ENCODE data around the gene MGAT4C. TPM values are rescaled to one million over a fixed set of nuclear protein-coding genes. Genes with fewer than 3 reads are reported as not detected.

The MGAT4C gene
- total and polyA plus RNA-seq, 11 donors: 0.13 to 15.5 (median 4.6) TPM

DNA sequence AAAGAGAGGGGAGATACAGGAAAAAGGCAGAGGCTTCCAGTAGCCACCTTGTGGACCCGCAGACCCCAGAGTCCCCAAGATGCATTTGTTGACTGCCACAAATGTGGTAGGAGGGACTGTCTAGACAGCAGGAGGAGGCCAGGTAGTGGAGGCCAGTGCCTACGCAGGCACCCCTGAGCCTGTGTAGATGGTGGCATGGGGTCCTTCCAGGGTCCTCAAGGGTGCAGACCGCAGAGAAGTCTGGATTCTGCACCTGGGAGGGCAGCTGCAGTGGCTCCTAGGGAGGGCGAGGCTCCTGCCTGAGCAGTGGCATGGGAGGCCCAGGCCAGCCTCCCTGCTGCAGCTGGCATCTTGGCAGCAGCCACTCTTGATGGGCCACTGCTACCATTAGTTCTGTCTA is 262.4 kb downstream of the MGAT4C start:
- Histone ChIP-seq H3K9me3 (peaks cover 0 to 41% (median 23%) of the 10 kb centered on the region in 12 donors), H3K4me1 (no peaks in the 10 kb centered on the region), H3K4me3 (no peak overlapping the region), H3K27ac (no peak overlapping the region), H3K36me3 (no peaks in the 10 kb centered on the region), H3K27me3 (no peaks in the 10 kb centered on the region)
- DNase-seq (no peak), ATAC-seq (no peak)
- WGBS, 4 donors: 82 to 95% (median 89%) methylated on average over 3 to 4 of the region's 4 CpGs
- intact Hi-C loops (cut with DNase I): no loop called here
- no peak for TF ChIP-seq CTCF (IDR thresholded peaks at IDR 0.05)
- no peak for TF ChIP-seq POLR2A (IDR thresholded peaks at IDR 0.05)

- no peak for TF ChIP-seq POLR2A (IDR thresholded peaks at IDR 0.05)
- no peak for TF ChIP-seq CTCF (IDR thresholded peaks at IDR 0.05)
- ATAC-seq (no peak), DNase-seq (no peak)
- intact Hi-C loops (cut with DNase I): no loop called here
- Histone ChIP-seq H3K4me3 (no peak overlapping the region), H3K9me3 (peaks cover 0 to 7% (median under 1%) of the 10 kb centered on the region in 12 donors), H3K4me1 (no peaks in the 10 kb centered on the region), H3K27me3 (no peaks in the 10 kb centered on the region), H3K27ac (no peak overlapping the region), H3K36me3 (no peaks in the 10 kb centered on the region)
Observed at GRCh38 chr12:85985996-85986395, 270.2 kb downstream of the MGAT4C start.

GRCh38 chr12:85983601-85984000 is 272.6 kb downstream of the MGAT4C start:
- WGBS, 4 donors: 84 to 90% (median 87%) methylated on average over 5 of the region's 5 CpGs

DNA sequence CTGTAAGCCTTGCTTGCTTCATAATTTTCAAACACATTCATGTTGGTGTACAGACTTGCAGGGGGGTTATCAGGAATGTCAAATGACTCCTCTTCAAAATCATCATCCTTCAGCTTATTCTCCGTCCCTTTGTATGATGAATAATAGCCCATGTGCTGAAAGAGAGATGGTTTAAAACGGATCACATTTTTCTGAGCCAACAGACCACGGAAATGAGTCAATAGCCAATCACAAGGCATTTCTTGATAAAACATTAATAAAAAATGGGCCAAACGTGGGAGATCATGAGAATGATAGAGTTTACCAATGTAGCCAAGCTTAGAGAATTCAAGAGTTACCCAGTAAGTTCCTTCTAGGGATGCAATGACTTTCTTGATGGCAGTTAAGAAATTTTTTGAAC is 276.6 kb downstream of the MGAT4C start:
- WGBS, 4 donors: 70 to 77% (median 75%) methylated on average over 4 of the region's 4 CpGs
- no peak for ATAC-seq
- H3K4me1 ChIP-seq: no peaks in the 10 kb centered on the region
- H3K4me3 ChIP-seq: no peak overlapping the region
- no peaks in the 10 kb centered on the region for H3K36me3 ChIP-seq
- intact Hi-C loops (cut with DNase I): no loop called here
- H3K27me3 ChIP-seq: no peaks in the 10 kb centered on the region
- H3K27ac ChIP-seq: no peak overlapping the region
- no peak for TF ChIP-seq POLR2A (IDR thresholded peaks at IDR 0.05)
- TF ChIP-seq CTCF (IDR thresholded peaks at IDR 0.05): no peak
- H3K9me3 ChIP-seq: no peaks in the 10 kb centered on the region
- DNase-seq: no peak

More at GRCh38 chr12:85983601-85984000, 272.6 kb downstream of the MGAT4C start:
- Histone ChIP-seq H3K36me3 (no peaks in the 10 kb centered on the region), H3K4me3 (no peak overlapping the region), H3K9me3 (no peaks in the 10 kb centered on the region), H3K27ac (no peak overlapping the region), H3K4me1 (no peaks in the 10 kb centered on the region), H3K27me3 (no peaks in the 10 kb centered on the region)
- intact Hi-C loops (cut with DNase I): no loop called here
- TF ChIP-seq POLR2A (IDR thresholded peaks at IDR 0.05): no peak
- TF ChIP-seq CTCF (IDR thresholded peaks at IDR 0.05): no peak
- ATAC-seq (no peak), DNase-seq (no peak)
